HG03103 (cell line): Measurements from ENCODE around the gene CHST8.
"Not testable (repeated sequence)": the region's sequence is repeated elsewhere in the genome, so short reads cannot be mapped to it uniquely, and the experiment has no call there.

ENCODE experiments used
- ATAC-seq: cut with Tn5 transposase; IDR thresholded peaks from one replicate; pipeline ENCODE4 v1.9.1; 2021; ENCODE audit warnings: low read depth; ENCODE audit not compliant: unreplicated experiment

The CHST8 gene

GRCh38 chr19:33688171-33688992, 66.6 kb downstream of the CHST8 start:
- no peak for ATAC-seq

GRCh38 chr19:33689138-33689746, 67.5 kb downstream of the CHST8 start:
- no peak for ATAC-seq

- no peak for ATAC-seq
Measured at GRCh38 chr19:33689868-33690267, 68.1 kb downstream of the CHST8 start.

GRCh38 chr19:33690378-33691029, 68.8 kb downstream of the CHST8 start:
- ATAC-seq: no peak

- ATAC-seq: no peak
Measured at GRCh38 chr19:33691030-33691427, 69.3 kb downstream of the CHST8 start.

GRCh38 chr19:33691736-33692135, 70.0 kb downstream of the CHST8 start:
- no peak for ATAC-seq

- ATAC-seq: no peak
Measured at GRCh38 chr19:33693678-33694077, 71.9 kb downstream of the CHST8 start.

- not testable (repeated sequence) for ATAC-seq
Measured at GRCh38 chr19:33695547-33695946, 73.8 kb downstream of the CHST8 start.

GRCh38 chr19:33697766-33698165, 76.0 kb downstream of the CHST8 start:
- ATAC-seq: no peak

GRCh38 chr19:33698576-33699435, 77.1 kb downstream of the CHST8 start:
- ATAC-seq: no peak

- ATAC-seq: no peak
Measured at GRCh38 chr19:33699754-33700407, 78.1 kb downstream of the CHST8 start.

GRCh38 chr19:33700408-33701013, 78.8 kb downstream of the CHST8 start:
- no peak for ATAC-seq

GRCh38 chr19:33701565-33701964, 79.8 kb downstream of the CHST8 start:
- no peak for ATAC-seq

GRCh38 chr19:33702606-33703437, 81.1 kb downstream of the CHST8 start:
- ATAC-seq: no peak

- ATAC-seq: no peak
Measured at GRCh38 chr19:33703438-33703750, 81.6 kb downstream of the CHST8 start.

- ATAC-seq: no peak
Measured at GRCh38 chr19:33703821-33704220, 82.1 kb downstream of the CHST8 start.

- no peak for ATAC-seq
Measured at GRCh38 chr19:33704271-33704670, 82.5 kb downstream of the CHST8 start.

GRCh38 chr19:33705090-33705847, 83.5 kb downstream of the CHST8 start:
- no peak for ATAC-seq
